H9 (cell line): ENCODE results near the gene PTCRA. TPM values are rescaled to one million over a fixed set of nuclear protein-coding genes. Genes with fewer than 3 reads are reported as not detected.

Experiments
- DNase-seq: peaks from one replicate; pipeline ENCODE4 v3.0.0-alpha.2; 2017
- H2AFZ ChIP-seq: one replicate; pipeline ENCODE4 v1.6.1; 2013; ENCODE audit warnings: mild to moderate bottlenecking, low read length, control low read depth, moderate library complexity
- H2AK5ac ChIP-seq: 2 replicates; pipeline ENCODE4 v1.6.1; 2013; ENCODE audit warnings: low read length, control low read depth, mixed read lengths; ENCODE audit not compliant: insufficient read length
- H2BK120ac ChIP-seq: one replicate; pipeline ENCODE4 v1.6.1; 2013; ENCODE audit warnings: low read depth, mild to moderate bottlenecking, low read length, control low read depth, inconsistent platforms; ENCODE audit not compliant: poor library complexity, severe bottlenecking
- H2BK12ac ChIP-seq: 2 replicates; pipeline ENCODE4 v1.6.1; 2013; ENCODE audit warnings: low read length, control low read depth, mixed read lengths, low read depth; ENCODE audit not compliant: insufficient read length
- H2BK15ac ChIP-seq: 2 replicates; pipeline ENCODE4 v1.6.1; 2013; ENCODE audit warnings: low read depth, low read length, control low read depth
- H2BK20ac ChIP-seq: one replicate; pipeline ENCODE4 v1.6.1; 2013; ENCODE audit warnings: low read depth, mild to moderate bottlenecking, low read length, control low read depth, inconsistent platforms; ENCODE audit not compliant: poor library complexity, severe bottlenecking
- H2BK5ac ChIP-seq: 2 replicates; pipeline ENCODE4 v1.6.1; 2013; ENCODE audit warnings: low read length, control low read depth, mixed read lengths; ENCODE audit not compliant: insufficient read length
- H3K14ac ChIP-seq: 2 replicates; pipeline ENCODE4 v1.6.1; 2013; ENCODE audit warnings: low read length, control low read depth; ENCODE audit not compliant: insufficient read depth
- H3K18ac ChIP-seq: 2 replicates; pipeline ENCODE4 v1.6.1; 2013; ENCODE audit warnings: low read depth, mild to moderate bottlenecking, mixed read lengths, low read length, control low read depth; ENCODE audit not compliant: insufficient read length
- H3K23ac ChIP-seq: 2 replicates; pipeline ENCODE4 v1.6.1; 2013; ENCODE audit warnings: low read length, control low read depth, mixed read lengths, low read depth; ENCODE audit not compliant: insufficient read length
- H3K23me2 ChIP-seq: 2 replicates; pipeline ENCODE4 v1.6.1; 2013; ENCODE audit warnings: low read depth, mild to moderate bottlenecking, mixed read lengths, low read length, control low read depth; ENCODE audit not compliant: insufficient read length, poor library complexity, severe bottlenecking
- H3K27ac ChIP-seq: 2 replicates; pipeline ENCODE4 v1.5.1; 2013; ENCODE audit warnings: low read length, control low read depth, mixed read lengths, low read depth; ENCODE audit not compliant: insufficient read length
- H3K27me3 ChIP-seq: 2 replicates; pipeline ENCODE4 v1.6.1; 2013; ENCODE audit warnings: low read length, control low read depth, inconsistent platforms; ENCODE audit not compliant: insufficient read depth
- H3K4ac ChIP-seq: 2 replicates; pipeline ENCODE4 v1.6.1; 2013; ENCODE audit warnings: low read depth, mild to moderate bottlenecking, control low read depth, inconsistent platforms, low read length, moderate library complexity
- H3K4me1 ChIP-seq: 2 replicates; pipeline ENCODE4 v1.6.1; 2013; ENCODE audit warnings: low read length, control low read depth, inconsistent platforms; ENCODE audit not compliant: insufficient read depth
- H3K4me2 ChIP-seq: 2 replicates; pipeline ENCODE4 v1.6.1; 2013; ENCODE audit warnings: low read length, control low read depth, mixed read lengths; ENCODE audit not compliant: insufficient read length, insufficient read depth
- H3K56ac ChIP-seq: 2 replicates; pipeline ENCODE4 v1.6.1; 2013; ENCODE audit warnings: low read depth, mild to moderate bottlenecking, mixed read lengths, low read length, control low read depth; ENCODE audit not compliant: insufficient read length
- H3K79me1 ChIP-seq: 2 replicates; pipeline ENCODE4 v1.6.1; 2013; ENCODE audit warnings: low read depth, mild to moderate bottlenecking, moderate library complexity, low read length, control low read depth, inconsistent platforms; ENCODE audit not compliant: insufficient read depth, poor library complexity, severe bottlenecking
- H3K79me2 ChIP-seq: 2 replicates; pipeline ENCODE4 v1.6.1; 2013; ENCODE audit warnings: low read length, control low read depth, inconsistent platforms; ENCODE audit not compliant: insufficient read depth
- H3K9ac ChIP-seq: 2 replicates; pipeline ENCODE4 v1.6.1; 2013; ENCODE audit warnings: low read length, control low read depth, mixed read lengths; ENCODE audit not compliant: insufficient read length; ENCODE audit errors: extremely low read depth
- H3K9me3 ChIP-seq: one replicate; pipeline ENCODE4 v1.6.1; 2013; ENCODE audit warnings: low read depth, low read length, inconsistent platforms; ENCODE audit not compliant: control insufficient read depth
- H3T11ph ChIP-seq: one replicate; pipeline ENCODE4 v1.6.1; 2013; ENCODE audit warnings: mild to moderate bottlenecking, low read length, control low read depth, inconsistent platforms
- H4K20me1 ChIP-seq: one replicate; pipeline ENCODE4 v1.6.1; 2013; ENCODE audit not compliant: control insufficient read depth, insufficient read length, insufficient read depth
- H4K5ac ChIP-seq: 2 replicates; pipeline ENCODE4 v1.6.1; 2013; ENCODE audit warnings: low read depth, mild to moderate bottlenecking, mixed read lengths, low read length, control low read depth; ENCODE audit not compliant: insufficient read length
- H4K8ac ChIP-seq: replicated peaks from 2 replicates; pipeline ENCODE4 v1.6.1; 2013; ENCODE audit warnings: low read length, control low read depth, mixed read lengths, low read depth; ENCODE audit not compliant: insufficient read length
- H4K91ac ChIP-seq: 2 replicates; pipeline ENCODE4 v1.6.1; 2013; ENCODE audit warnings: low read depth, mild to moderate bottlenecking, moderate library complexity, mixed read lengths, low read length, control low read depth; ENCODE audit not compliant: insufficient read length
- H3K27ac Mint-ChIP-seq, 3 experiments: 2 replicates in 2 of 3; 3 replicates in 1 of 3; pipeline ENCODE4 v1.8.0; 2020 to 2021; ENCODE audit warnings: mixed read lengths in 3 of 3, mild to moderate bottlenecking in 1 of 3, moderate library complexity in 1 of 3
- H3K27me3 Mint-ChIP-seq: 2 replicates; pipeline ENCODE4 v1.8.0; 2021; ENCODE audit warnings: low read depth, mild to moderate bottlenecking, moderate library complexity, mixed read lengths
- H3K36me3 Mint-ChIP-seq, 3 experiments: 2 replicates in 2 of 3; 3 replicates in 1 of 3; pipeline ENCODE4 v1.8.0; 2020 to 2021; ENCODE audit warnings: low read depth in 3 of 3, mixed read lengths in 3 of 3; ENCODE audit not compliant: insufficient read depth in 1 of 3
- H3K4me1 Mint-ChIP-seq, 2 experiments: 2 replicates each; pipeline ENCODE4 v1.8.0; 2020; ENCODE audit warnings: mixed read lengths in 2 of 2
- H3K4me3 Mint-ChIP-seq, 2 experiments: 2 replicates in 1 of 2; 3 replicates in 1 of 2; pipeline ENCODE4 v1.8.0; 2020 to 2021; ENCODE audit warnings: mild to moderate bottlenecking in 2 of 2, mixed read lengths in 2 of 2, moderate library complexity in 1 of 2
- H3K9me3 Mint-ChIP-seq, 2 experiments: 2 replicates in 1 of 2; 3 replicates in 1 of 2; pipeline ENCODE4 v1.8.0; 2020; ENCODE audit warnings: mild to moderate bottlenecking in 2 of 2, mixed read lengths in 2 of 2, moderate library complexity in 1 of 2
- WGBS: extraction: QIAGEN DNeasy Blood & Tissue Kit; methylation state at CpG from one replicate; pipeline ENCODE4 v1.1.7; 2013; ENCODE audit warnings: missing lambda C conversion rate, low lambda C conversion rate, mixed read lengths; ENCODE audit not compliant: insufficient read length; ENCODE audit errors: extremely low coverage; 5-methylcytosine and 5-hydroxymethylcytosine counted together
- total RNA-seq: library from RNA; stranded (reverse); gene quantifications from 2 replicates; pipeline ENCODE4 v1.2.1, GENCODE V29; 2021
- TF ChIP-seq, protein P1 (sequence below): fragments of 200-600 bp; sonication (generic); conservative IDR thresholded peaks from 3 replicates; pipeline ENCODE4 v1.8.0; 2021; ENCODE audit warnings: antibody characterized with exemption, mild to moderate bottlenecking

The PTCRA gene
- total RNA-seq, 1 experiment from 2014 or later: not detected

DNA sequence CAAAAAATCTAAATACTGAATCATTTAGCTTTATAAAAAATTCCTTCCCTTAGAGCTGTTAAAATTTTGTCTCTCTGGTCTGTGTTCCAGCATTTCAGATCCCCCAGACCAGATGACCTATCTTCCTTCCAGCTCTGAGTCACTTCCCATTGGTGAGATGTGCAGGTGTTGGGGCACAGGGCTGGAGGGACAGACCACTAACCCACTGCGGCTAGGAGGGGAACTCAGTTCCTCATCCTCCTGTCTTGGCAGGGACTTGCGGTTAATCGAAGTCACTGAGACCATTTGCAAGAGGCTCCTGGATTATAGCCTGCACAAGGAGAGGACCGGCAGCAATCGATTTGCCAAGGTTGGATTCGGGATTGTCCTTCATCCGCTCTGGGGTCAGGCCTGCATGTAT lies 19.5 kb downstream of the PTCRA start:
- Histone ChIP-seq H2BK20ac (no peak overlapping the region), H3T11ph (no peak overlapping the region), H3K9ac (no peak overlapping the region), H4K91ac (no peak overlapping the region), H2BK5ac (no peak overlapping the region), H3K18ac (no peak overlapping the region), H3K56ac (no peak overlapping the region), H4K8ac (no peak overlapping the region), H3K27me3 (no peaks in the 10 kb centered on the region), H4K5ac (no peak overlapping the region), H2AFZ (no peak overlapping the region), H4K20me1 (peaks cover 2% of the 10 kb centered on the region), H2BK120ac (no peak overlapping the region), H3K79me1 (no peaks in the 10 kb centered on the region), H3K9me3 (no peaks in the 10 kb centered on the region), H3K23me2 (peaks cover 4% of the 10 kb centered on the region), H3K4me2 (no peak overlapping the region), H3K4ac (no peak overlapping the region), H3K4me1 (no peaks in the 10 kb centered on the region; the same call in 1 of the 2 replicates), H2AK5ac (no peak overlapping the region), H3K27ac (no peak overlapping the region), H2BK12ac (no peak overlapping the region), H3K14ac (no peak overlapping the region), H3K23ac (no peak overlapping the region), H2BK15ac (no peak overlapping the region), H3K79me2 (peaks cover 2% of the 10 kb centered on the region; the same call in 1 of the 2 replicates)
- H3K4me3 Mint-ChIP-seq: no peak overlapping the region
- H3K27me3 Mint-ChIP-seq: no peaks in the 10 kb centered on the region
- TF ChIP-seq, protein P1, sequence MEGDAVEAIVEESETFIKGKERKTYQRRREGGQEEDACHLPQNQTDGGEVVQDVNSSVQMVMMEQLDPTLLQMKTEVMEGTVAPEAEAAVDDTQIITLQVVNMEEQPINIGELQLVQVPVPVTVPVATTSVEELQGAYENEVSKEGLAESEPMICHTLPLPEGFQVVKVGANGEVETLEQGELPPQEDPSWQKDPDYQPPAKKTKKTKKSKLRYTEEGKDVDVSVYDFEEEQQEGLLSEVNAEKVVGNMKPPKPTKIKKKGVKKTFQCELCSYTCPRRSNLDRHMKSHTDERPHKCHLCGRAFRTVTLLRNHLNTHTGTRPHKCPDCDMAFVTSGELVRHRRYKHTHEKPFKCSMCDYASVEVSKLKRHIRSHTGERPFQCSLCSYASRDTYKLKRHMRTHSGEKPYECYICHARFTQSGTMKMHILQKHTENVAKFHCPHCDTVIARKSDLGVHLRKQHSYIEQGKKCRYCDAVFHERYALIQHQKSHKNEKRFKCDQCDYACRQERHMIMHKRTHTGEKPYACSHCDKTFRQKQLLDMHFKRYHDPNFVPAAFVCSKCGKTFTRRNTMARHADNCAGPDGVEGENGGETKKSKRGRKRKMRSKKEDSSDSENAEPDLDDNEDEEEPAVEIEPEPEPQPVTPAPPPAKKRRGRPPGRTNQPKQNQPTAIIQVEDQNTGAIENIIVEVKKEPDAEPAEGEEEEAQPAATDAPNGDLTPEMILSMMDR: no peak
- peaks cover 25 to 31% of the 10 kb centered on the region in 2 experiments for H3K4me1 Mint-ChIP-seq
- no CpG with 5 or more reads among the region's 7 CpGs for WGBS
- no peak for DNase-seq
- peaks cover 38 to 88% (median 68%) of the 10 kb centered on the region in 3 experiments for H3K36me3 Mint-ChIP-seq
- H3K27ac Mint-ChIP-seq: no peak overlapping the region
- H3K9me3 Mint-ChIP-seq: no peaks in the 10 kb centered on the region
